Measurements from ENCODE around the gene C16orf86.

The C16orf86 gene

GRCh38 chr16:67666559-67667452 is at the start of gene C16orf86, which contains the start of gene ENKD1:
TSS of gene C16orf86 (plus strand) at chr16:67666814. CDS start at chr16:67666971, 157 bp downstream.
TSS of gene ENKD1 (minus strand) at chr16:67666750. CDS start at chr16:67666442, 308 bp downstream.
- DNase-seq, result peak; percentile 17 to 61

GRCh38 chr16:67628216-67628615 is 38.4 kb upstream of the C16orf86 start:
- DNase-seq, result no peak

GRCh38 chr16:67632415-67633172 is 34.0 kb upstream of the C16orf86 start:
- no peak for DNase-seq

- DNase-seq, result no peak
These were observed 29.9 kb upstream of the C16orf86 start for GRCh38 chr16:67636713-67637112.

- no peak for DNase-seq
These were observed 29.0 kb upstream of the C16orf86 start for GRCh38 chr16:67637625-67638024.

GRCh38 chr16:67641779-67642708 is 24.6 kb upstream of the C16orf86 start:
- DNase-seq, result no peak

GRCh38 chr16:67644038-67644437 is 22.6 kb upstream of the C16orf86 start:
- DNase-seq, result no peak

- no peak for DNase-seq
These were observed 21.1 kb upstream of the C16orf86 start for GRCh38 chr16:67645397-67646121.

- no peak for DNase-seq
These were observed 19.4 kb upstream of the C16orf86 start for GRCh38 chr16:67647111-67647651.

- no peak for DNase-seq
These were observed 18.9 kb upstream of the C16orf86 start for GRCh38 chr16:67647681-67648080.

GRCh38 chr16:67648088-67648763 is 18.4 kb upstream of the C16orf86 start:
- no peak for DNase-seq

GRCh38 chr16:67648764-67649407 is 17.7 kb upstream of the C16orf86 start:
- DNase-seq, result no peak

- no peak for DNase-seq
These were observed 17.1 kb upstream of the C16orf86 start for GRCh38 chr16:67649494-67649931.

- no peak for DNase-seq
These were observed 16.6 kb upstream of the C16orf86 start for GRCh38 chr16:67650023-67650422.

GRCh38 chr16:67651039-67651438 is 15.6 kb upstream of the C16orf86 start:
- no peak for DNase-seq

- DNase-seq, result no peak
These were observed 14.8 kb upstream of the C16orf86 start for GRCh38 chr16:67651847-67652246.

- no peak for DNase-seq
These were observed 14.0 kb upstream of the C16orf86 start for GRCh38 chr16:67652578-67653127.

- DNase-seq, result no peak
These were observed 13.4 kb upstream of the C16orf86 start for GRCh38 chr16:67653128-67653788.

- DNase-seq, result no peak
These were observed 12.7 kb upstream of the C16orf86 start for GRCh38 chr16:67653789-67654402.
